Measurements from ENCODE around the gene PVR. TPM values are rescaled to one million over a fixed set of nuclear protein-coding genes. Genes with fewer than 3 reads are reported as not detected.

PVR gene
- total and polyA plus RNA-seq, 2 of the 4 experiments (the other 2 are of a cell fraction), result 106 to 122 TPM

DNA sequence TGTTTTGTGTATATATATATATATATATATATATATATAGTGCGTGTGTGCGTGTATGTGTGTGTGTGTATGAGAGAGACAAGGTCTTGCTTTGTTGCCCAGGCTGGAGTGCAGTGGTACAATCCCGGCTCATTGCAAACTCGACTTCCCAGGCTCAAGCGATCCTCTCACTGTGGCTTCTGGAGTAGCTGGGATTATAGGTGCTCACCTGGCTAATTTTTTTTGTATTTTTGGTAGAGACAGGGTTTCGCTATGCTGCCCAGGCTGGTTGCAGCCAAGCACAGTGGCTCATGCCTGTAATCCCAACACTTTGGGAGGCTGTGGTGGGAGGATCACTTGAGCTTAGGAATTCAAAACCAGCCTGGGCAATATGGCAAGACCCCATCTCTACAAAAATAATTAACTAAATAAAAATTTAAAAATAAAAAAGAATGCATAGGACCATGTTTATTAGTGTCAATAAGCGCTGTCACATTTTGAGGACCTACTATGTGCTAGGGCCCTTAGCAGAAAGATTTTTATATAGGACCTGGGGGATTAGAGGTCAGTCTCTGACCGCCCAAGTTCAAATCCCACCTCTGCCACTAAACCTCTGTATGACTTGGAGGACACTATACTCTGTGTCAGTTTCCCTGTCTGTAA is 1.8 kb downstream of the PVR start:
- H3K27ac ChIP-seq (ENCODE audit: insufficient read depth, low read length), result 0 out of 2 replicates have a peak overlapping the region, but pooled peaks have one; percentile 49
- no peak overlapping the region for H4K91ac ChIP-seq (ENCODE audit: insufficient read depth, low read depth, low read length)
- H2BK120ac ChIP-seq (ENCODE audit: low read depth, low read length), result no peak overlapping the region
- H3K4ac ChIP-seq (ENCODE audit: low read depth, low read length), result peak overlapping the region; percentile 64
- in situ Hi-C loops (cut with MboI; ENCODE audit: low sequenced_read_pairs) (no loop called here), intact Hi-C loops (cut with micrococcal nuclease) (loop anchor here (2.0 kb wide), 1 partner anchor 57 kb away; no protein-coding TSS in a partner anchor), dilution Hi-C loops (cut with HindIII; ENCODE audit: low sequenced_read_pairs, unreplicated experiment) (no loop called here)
- no peak overlapping the region for H2BK20ac ChIP-seq (ENCODE audit: low read depth, low read length)
- no peak overlapping the region for H2AFZ ChIP-seq (replicated peaks; ENCODE audit: low read length, poor library complexity)
- H4K5ac ChIP-seq (ENCODE audit: low read depth, low read length), result no peak overlapping the region
- ChIA-PET POLR2A (ENCODE audit: unreplicated experiment) (no interaction called here), CTCF (interaction anchor here (1.7 kb wide), 1 partner anchor 75 kb away, joined by 6 read pairs; no protein-coding TSS in a partner anchor)
- H2BK5ac ChIP-seq (ENCODE audit: low read depth, low read length, poor library complexity, severe bottlenecking), result no peak overlapping the region
- H3K36me3 ChIP-seq (ENCODE audit: control insufficient read depth, insufficient read depth, low read length), result peaks cover 34% of the 10 kb centered on the region
- TF ChIP-seq POLR2A (IDR thresholded peaks at IDR 0.05; ENCODE audit: low read depth, low read length), result no peak
- TF ChIP-seq MAZ (IDR thresholded peaks at IDR 0.05; ENCODE audit: borderline replicate concordance, low read depth, low read length), result no peak
- no peak for TF ChIP-seq SMC3 (IDR thresholded peaks at IDR 0.05; ENCODE audit: low read depth, low read length)
- H3K4me1 ChIP-seq (ENCODE audit: control insufficient read depth, insufficient read depth, low read length), result peaks cover 16% of the 10 kb centered on the region
- H3K9me3 ChIP-seq (ENCODE audit: control insufficient read depth, insufficient read depth, low read length), result no peaks in the 10 kb centered on the region
- DNase-seq, result no peak
- no peak overlapping the region for H2BK15ac ChIP-seq (ENCODE audit: low read depth, low read length)
- H3K9ac ChIP-seq (ENCODE audit: low read depth, low read length), result no peak overlapping the region
- H2AK5ac ChIP-seq (ENCODE audit: low read depth, low read length), result peak overlapping the region; percentile 71; the same call in 1 of the 2 replicates
- no CpG with 5 or more reads among the region's 8 CpGs for WGBS, 2 experiments (ENCODE audit: extremely low coverage in 2 of 2, insufficient read length in 1 of 2)
- peaks cover 37% of the 10 kb centered on the region for H3K9me1 ChIP-seq (ENCODE audit: insufficient read depth, low read length)
- H3K56ac ChIP-seq (ENCODE audit: extremely low read depth, insufficient read depth, low read length), result no peak overlapping the region
- BruUV-seq (replicated peaks), result no TSS peak
- H4K20me1 ChIP-seq (ENCODE audit: insufficient read depth, low read length), result peaks cover 53% of the 10 kb centered on the region
- H3K4me3 ChIP-seq (ENCODE audit: insufficient read depth, low read depth, low read length), result peak overlapping the region; percentile 35
- H3K79me1 ChIP-seq (ENCODE audit: low read depth in 1 of 2, low read length in 2 of 2), result peaks cover 42 to 69% of the 10 kb centered on the region in 2 experiments
- no peak overlapping the region for H2AK9ac ChIP-seq (replicated peaks; ENCODE audit: low read depth, low read length, poor library complexity)
- H3K14ac ChIP-seq (replicated peaks; ENCODE audit: low read depth, low read length), result peak overlapping the region; percentile 68; the same call in 1 of the 2 replicates
- ATAC-seq (ENCODE audit: low read depth), result no peak
- no peak overlapping the region; a peak in 1 of 4 replicates for H4K8ac ChIP-seq (ENCODE audit: low read depth in 2 of 2, low read length in 2 of 2)
- peak overlapping the region; percentile 24; the same call in 1 of the 2 replicates for H3K23ac ChIP-seq (ENCODE audit: low read depth, low read length)
- H3K27me3 ChIP-seq (ENCODE audit: control insufficient read depth, insufficient read depth, low read length), result no peaks in the 10 kb centered on the region
- H3K18ac ChIP-seq (ENCODE audit: low read depth, low read length), result no peak overlapping the region
- peak overlapping the region; percentile 87 for H3K4me2 ChIP-seq (ENCODE audit: low read depth, low read length)
